PC-9 (cell line): ENCODE measurements around the gene SPINK9. TPM values are rescaled to one million over a fixed set of nuclear protein-coding genes. Genes with fewer than 3 reads are reported as not detected.
"Not testable (repeated sequence)": the region's sequence is repeated elsewhere in the genome, so short reads cannot be mapped to it uniquely, and the experiment has no call there.

Experiments used
- BruUV-seq: library from RNA; stranded (reverse); fragments of 400-500 nt; replicated peaks from 2 replicates; lab custom pipeline; 2021; lab: Mats Ljungman, UMichigan
- CTCF ChIA-PET: fragments of 300-600 bp; sonication (Branson Sonifier 250); formaldehyde crosslinking; loops from one replicate; lab custom pipeline; 2022; ENCODE audit warnings: antibody characterized with exemption; lab: Charles Lee
- POLR2A ChIA-PET: fragments of 300-600 bp; sonication (Branson Sonifier 250); formaldehyde crosslinking; loops from one replicate; lab custom pipeline; 2022; ENCODE audit warnings: antibody characterized with exemption; ENCODE audit not compliant: unreplicated experiment; lab: Charles Lee
- DNase-seq, 2 experiments: peaks; one replicate each; pipeline versions ENCODE4 v3.0.0 to v3.0.0-alpha.2; 2015 to 2022; ENCODE audit warnings: mixed read lengths in 1 of 2
- H2AFZ ChIP-seq: fragments of 200-600 bp; sonication (generic); 2 replicates; pipeline ENCODE4 v1.8.1; 2017; ENCODE audit warnings: antibody characterized with exemption
- H3F3A ChIP-seq: fragments of 200-600 bp; sonication (generic); 2 replicates; pipeline ENCODE4 v1.8.1; 2017; ENCODE audit warnings: antibody characterized with exemption, mild to moderate bottlenecking, low read depth; ENCODE audit not compliant: insufficient read depth
- H3K27ac ChIP-seq: fragments of 200-600 bp; sonication (generic); 2 replicates; pipeline ENCODE4 v1.6.1; 2016; ENCODE audit warnings: mixed run types
- H3K27me3 ChIP-seq: fragments of 200-600 bp; sonication (generic); 2 replicates; pipeline ENCODE4 v1.6.1; 2016; ENCODE audit warnings: low read depth, mixed run types; ENCODE audit not compliant: insufficient read depth
- H3K36me3 ChIP-seq: fragments of 200-600 bp; sonication (generic); 2 replicates; pipeline ENCODE4 v1.6.1; 2016; ENCODE audit warnings: low read depth, mixed run types
- H3K4me1 ChIP-seq: fragments of 200-600 bp; sonication (generic); replicated peaks from 2 replicates; pipeline ENCODE4 v1.6.1; 2016; ENCODE audit warnings: mixed run types; ENCODE audit not compliant: insufficient read depth
- H3K4me2 ChIP-seq: fragments of 200-600 bp; sonication (generic); 2 replicates; pipeline ENCODE4 v1.6.1; 2017; ENCODE audit warnings: mixed run types
- H3K4me3 ChIP-seq: fragments of 200-600 bp; sonication (generic); 2 replicates; pipeline ENCODE4 v1.6.1; 2016; ENCODE audit warnings: mixed run types
- H3K79me2 ChIP-seq: fragments of 200-600 bp; sonication (generic); 2 replicates; pipeline ENCODE4 v1.6.1; 2017; ENCODE audit warnings: low read depth, mixed run types
- H3K9me2 ChIP-seq: fragments of 200-600 bp; sonication (generic); 2 replicates; pipeline ENCODE4 v1.8.1; 2017; ENCODE audit warnings: mild to moderate bottlenecking; ENCODE audit not compliant: insufficient read depth
- H3K9me3 ChIP-seq: fragments of 200-600 bp; sonication (generic); 2 replicates; pipeline ENCODE4 v1.8.1; 2016; ENCODE audit warnings: low read depth; ENCODE audit not compliant: insufficient read depth
- H4K20me1 ChIP-seq: fragments of 200-600 bp; sonication (generic); 2 replicates; pipeline ENCODE4 v1.8.1; 2017; ENCODE audit not compliant: insufficient read depth
- EZH2 ChIP-seq: fragments of 200-600 bp; sonication (generic); IDR thresholded peaks from 2 replicates; pipeline ENCODE4 v1.8.0; 2017; ENCODE audit warnings: antibody characterized with exemption, low read depth
- intact Hi-C: fragments of 100-400 bp; cut with micrococcal nuclease; formaldehyde crosslinking; loops from one replicate; pipeline ENCODE4 v1.10.0; 2022; ENCODE audit not compliant: unreplicated experiment
- total RNA-seq: library from RNA; stranded (reverse); gene quantifications from 2 replicates; pipeline ENCODE4 v1.2.3, GENCODE V29; 2021
- TF ChIP-seq, protein P1 (sequence below): fragments of 200-600 bp; sonication (generic); conservative IDR thresholded peaks from 2 replicates; pipeline ENCODE4 v1.6.1; 2017; ENCODE audit warnings: mixed run types, antibody characterized with exemption, mild to moderate bottlenecking, moderate library complexity

SPINK9 gene
- total RNA-seq, 1 experiment from 2014 or later, result not detected

DNA sequence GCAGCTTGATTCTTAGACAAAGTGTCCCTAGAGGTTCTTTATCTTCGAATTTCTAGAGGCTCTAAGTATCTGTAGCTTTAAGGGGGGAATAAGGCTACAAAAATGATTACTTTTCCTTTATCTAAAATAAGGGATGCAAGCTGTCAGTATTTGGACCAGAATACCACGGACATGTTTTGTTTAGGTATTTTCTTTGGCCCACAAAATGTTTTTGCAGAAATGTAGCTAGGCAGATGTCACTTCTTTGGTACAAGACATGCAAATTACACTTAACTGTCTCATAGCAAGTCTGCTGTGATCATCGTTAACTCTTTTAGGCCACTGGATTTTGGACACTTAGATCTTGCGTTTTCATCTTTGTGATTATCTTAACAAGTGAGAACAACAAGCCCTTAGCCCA is 20.6 kb upstream of the SPINK9 start:
- DNase-seq, result no peak
- BruUV-seq, result no TSS peak
- Histone ChIP-seq H3K79me2 (no peaks in the 10 kb centered on the region), H3K4me2 (no peak overlapping the region), H3K36me3 (no peaks in the 10 kb centered on the region), H3K9me2 (no peaks in the 10 kb centered on the region), H3K9me3 (no peaks in the 10 kb centered on the region), H4K20me1 (no peaks in the 10 kb centered on the region), H3K27me3 (no peaks in the 10 kb centered on the region), H3K27ac (no peak overlapping the region), H3K4me3 (no peak overlapping the region), H3F3A (no peaks in the 10 kb centered on the region), H2AFZ (no peak overlapping the region), H3K4me1 (no peaks in the 10 kb centered on the region)
- intact Hi-C loops, result no loop called here
- ChIA-PET CTCF (interaction anchor here (1.5 kb wide), 1 partner anchor 60 kb away, joined by 5 read pairs; no protein-coding TSS in a partner anchor), POLR2A (no interaction called here)
- no peak for TF ChIP-seq EZH2
- TF ChIP-seq, protein P1, sequence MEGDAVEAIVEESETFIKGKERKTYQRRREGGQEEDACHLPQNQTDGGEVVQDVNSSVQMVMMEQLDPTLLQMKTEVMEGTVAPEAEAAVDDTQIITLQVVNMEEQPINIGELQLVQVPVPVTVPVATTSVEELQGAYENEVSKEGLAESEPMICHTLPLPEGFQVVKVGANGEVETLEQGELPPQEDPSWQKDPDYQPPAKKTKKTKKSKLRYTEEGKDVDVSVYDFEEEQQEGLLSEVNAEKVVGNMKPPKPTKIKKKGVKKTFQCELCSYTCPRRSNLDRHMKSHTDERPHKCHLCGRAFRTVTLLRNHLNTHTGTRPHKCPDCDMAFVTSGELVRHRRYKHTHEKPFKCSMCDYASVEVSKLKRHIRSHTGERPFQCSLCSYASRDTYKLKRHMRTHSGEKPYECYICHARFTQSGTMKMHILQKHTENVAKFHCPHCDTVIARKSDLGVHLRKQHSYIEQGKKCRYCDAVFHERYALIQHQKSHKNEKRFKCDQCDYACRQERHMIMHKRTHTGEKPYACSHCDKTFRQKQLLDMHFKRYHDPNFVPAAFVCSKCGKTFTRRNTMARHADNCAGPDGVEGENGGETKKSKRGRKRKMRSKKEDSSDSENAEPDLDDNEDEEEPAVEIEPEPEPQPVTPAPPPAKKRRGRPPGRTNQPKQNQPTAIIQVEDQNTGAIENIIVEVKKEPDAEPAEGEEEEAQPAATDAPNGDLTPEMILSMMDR, result no peak

DNA sequence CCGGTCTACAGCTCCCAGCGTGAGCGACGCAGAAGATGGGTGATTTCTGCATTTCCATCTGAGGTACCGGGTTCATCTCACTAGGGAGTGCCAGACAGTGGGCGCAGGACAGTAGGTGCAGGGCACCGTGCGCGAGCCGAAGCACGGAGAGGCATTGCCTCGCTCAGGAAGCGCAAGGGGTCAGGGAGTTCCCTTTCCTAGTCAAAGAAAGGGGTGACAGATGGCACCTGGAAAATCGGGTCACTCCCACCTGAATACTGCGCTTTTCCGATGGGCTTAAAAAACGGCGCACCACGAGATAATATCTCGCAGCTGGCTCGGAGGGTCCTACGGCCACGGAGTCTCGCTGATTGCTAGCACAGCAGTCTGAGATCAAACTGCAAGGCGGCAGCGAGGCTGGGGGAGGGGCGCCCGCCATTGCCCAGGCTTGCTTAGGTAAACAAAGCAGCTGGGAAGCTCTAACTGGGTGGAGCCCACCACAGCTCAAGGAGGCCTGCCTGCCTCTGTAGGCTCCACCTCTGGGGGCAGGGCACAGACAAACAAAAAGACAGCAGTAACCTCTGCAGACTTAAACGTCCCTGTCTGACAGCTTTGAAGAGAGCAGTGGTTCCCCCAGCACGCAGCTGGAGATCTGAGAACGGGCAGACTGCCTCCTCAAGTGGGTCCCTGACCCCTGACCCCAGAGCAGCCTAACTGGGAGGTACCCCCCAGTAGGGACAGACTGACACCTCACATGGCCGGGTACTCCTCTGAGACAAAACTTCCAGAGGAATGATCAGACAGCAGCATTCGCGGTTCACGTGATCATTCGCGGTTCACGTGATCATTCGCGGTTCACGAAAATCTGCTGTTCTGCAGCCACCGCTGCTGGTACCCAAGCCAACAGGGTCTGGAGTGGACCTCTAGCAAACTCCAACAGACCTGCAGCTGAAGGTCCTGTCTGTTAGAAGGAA is 15.1 kb upstream of the SPINK9 start:
- H3K36me3 ChIP-seq, intact Hi-C loops, H3K9me2 ChIP-seq, H3F3A ChIP-seq, CTCF ChIA-PET, H4K20me1 ChIP-seq, H3K9me3 ChIP-seq, H3K79me2 ChIP-seq, H3K27me3 ChIP-seq, H2AFZ ChIP-seq, H3K4me3 ChIP-seq, H3K4me2 ChIP-seq, H3K27ac ChIP-seq, BruUV-seq, POLR2A ChIA-PET, H3K4me1 ChIP-seq, DNase-seq: not testable (repeated sequence)

DNA sequence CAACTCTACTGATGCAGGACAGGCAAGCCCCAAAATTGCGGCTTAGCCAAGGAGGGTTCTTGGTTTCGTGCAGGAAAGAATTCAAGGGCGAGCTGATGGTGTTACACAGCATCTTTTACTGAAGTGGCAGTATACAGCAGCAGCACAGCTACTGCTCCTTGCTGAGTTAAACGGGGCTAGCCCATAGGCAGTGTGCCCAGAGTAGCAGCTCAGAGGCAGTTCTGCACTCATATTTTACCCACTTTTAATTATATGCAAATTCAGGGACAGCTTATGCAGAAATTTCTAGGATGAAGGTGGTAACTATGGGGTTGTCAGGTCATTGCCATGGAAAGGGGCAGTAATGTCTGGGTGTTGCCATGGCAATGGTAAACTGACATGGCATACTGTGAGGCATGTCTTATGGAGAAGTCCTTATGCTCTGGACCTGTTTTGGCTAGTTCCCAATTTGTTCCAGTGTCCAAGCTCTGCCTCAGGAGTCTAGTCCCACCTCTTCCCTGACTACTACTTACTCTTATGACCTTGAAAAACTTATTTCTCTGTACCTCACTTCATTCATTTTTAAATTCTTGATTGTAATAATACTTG is 2.0 kb upstream of the SPINK9 start:
- no peaks in the 10 kb centered on the region for H3K27me3 ChIP-seq
- no peak overlapping the region for H2AFZ ChIP-seq
- ChIA-PET CTCF (no interaction called here), POLR2A (no interaction called here)
- H3K36me3 ChIP-seq, result no peaks in the 10 kb centered on the region
- no TSS peak for BruUV-seq
- no peaks in the 10 kb centered on the region for H3K79me2 ChIP-seq
- no peak for DNase-seq
- H3F3A ChIP-seq, result no peaks in the 10 kb centered on the region
- no peak overlapping the region for H3K27ac ChIP-seq
- TF ChIP-seq EZH2, result no peak
- TF ChIP-seq, protein P1, result no peak
- H4K20me1 ChIP-seq, result no peaks in the 10 kb centered on the region
- no peak overlapping the region for H3K4me2 ChIP-seq
- no peaks in the 10 kb centered on the region; the same call in 1 of the 2 replicates for H3K9me3 ChIP-seq
- no peak overlapping the region for H3K4me3 ChIP-seq
- H3K4me1 ChIP-seq, result peaks cover 10% of the 10 kb centered on the region; the same call in 1 of the 2 replicates
- intact Hi-C loops, result no loop called here
- no peaks in the 10 kb centered on the region for H3K9me2 ChIP-seq
